Measurements from ENCODE around the gene ZNF710.

DNA sequence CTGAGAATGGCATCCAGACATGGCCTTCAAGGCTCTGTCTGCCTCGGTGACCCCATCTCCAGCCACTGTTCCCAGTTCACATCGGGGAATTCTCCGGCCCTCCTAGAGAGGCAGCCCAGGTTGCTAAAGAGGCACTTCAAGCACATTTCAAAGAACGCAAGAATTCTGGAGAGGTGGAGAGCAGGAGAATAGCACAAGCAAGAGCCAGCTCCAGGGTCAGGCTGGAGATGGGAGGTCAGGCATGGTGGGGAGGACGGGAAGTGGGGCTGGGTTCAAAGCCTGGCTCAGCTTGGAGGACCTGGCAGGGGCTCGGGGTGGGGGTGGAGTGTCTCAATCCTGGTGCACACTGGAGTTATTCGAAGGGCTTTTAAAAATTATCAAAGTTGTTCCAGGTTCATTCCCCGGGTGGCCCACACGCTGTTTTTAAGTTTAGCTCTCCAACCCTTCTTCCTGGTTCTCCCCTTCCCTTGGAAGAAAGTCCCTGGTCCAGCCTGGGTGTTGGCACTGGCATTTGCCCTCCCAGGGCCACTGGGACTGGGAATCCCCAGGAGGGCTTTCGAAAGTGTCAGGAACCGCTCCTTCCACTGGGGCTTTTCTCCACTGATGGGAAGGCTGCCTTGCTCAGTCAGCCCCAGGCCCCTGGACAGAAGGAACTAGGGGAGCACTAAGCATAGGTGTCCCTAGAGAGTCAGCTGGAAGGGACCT, 35.8 kb downstream of the ZNF710 start:
- TF ChIP-seq, protein P1, sequence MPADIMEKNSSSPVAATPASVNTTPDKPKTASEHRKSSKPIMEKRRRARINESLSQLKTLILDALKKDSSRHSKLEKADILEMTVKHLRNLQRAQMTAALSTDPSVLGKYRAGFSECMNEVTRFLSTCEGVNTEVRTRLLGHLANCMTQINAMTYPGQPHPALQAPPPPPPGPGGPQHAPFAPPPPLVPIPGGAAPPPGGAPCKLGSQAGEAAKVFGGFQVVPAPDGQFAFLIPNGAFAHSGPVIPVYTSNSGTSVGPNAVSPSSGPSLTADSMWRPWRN (IDR thresholded peaks at IDR 0.05; ENCODE audit: low read depth) = no peak
- TF ChIP-seq YY1 (IDR thresholded peaks at IDR 0.05; ENCODE audit: borderline replicate concordance in 1 of 3, control insufficient read depth in 1 of 3, extremely low read depth in 1 of 3, insufficient read depth in 3 of 3, insufficient read length in 1 of 3, insufficient replicate concordance in 2 of 3, low read depth in 1 of 3, low read length in 2 of 3) = no peak
- TF ChIP-seq, protein P2, sequence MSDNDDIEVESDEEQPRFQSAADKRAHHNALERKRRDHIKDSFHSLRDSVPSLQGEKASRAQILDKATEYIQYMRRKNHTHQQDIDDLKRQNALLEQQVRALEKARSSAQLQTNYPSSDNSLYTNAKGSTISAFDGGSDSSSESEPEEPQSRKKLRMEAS (CRISPR knock-in tag; IDR thresholded peaks at IDR 0.05) = no peak
- TF ChIP-seq ZNF174 (CRISPR knock-in tag; IDR thresholded peaks at IDR 0.05) = no peak
- TF ChIP-seq, protein P3, sequence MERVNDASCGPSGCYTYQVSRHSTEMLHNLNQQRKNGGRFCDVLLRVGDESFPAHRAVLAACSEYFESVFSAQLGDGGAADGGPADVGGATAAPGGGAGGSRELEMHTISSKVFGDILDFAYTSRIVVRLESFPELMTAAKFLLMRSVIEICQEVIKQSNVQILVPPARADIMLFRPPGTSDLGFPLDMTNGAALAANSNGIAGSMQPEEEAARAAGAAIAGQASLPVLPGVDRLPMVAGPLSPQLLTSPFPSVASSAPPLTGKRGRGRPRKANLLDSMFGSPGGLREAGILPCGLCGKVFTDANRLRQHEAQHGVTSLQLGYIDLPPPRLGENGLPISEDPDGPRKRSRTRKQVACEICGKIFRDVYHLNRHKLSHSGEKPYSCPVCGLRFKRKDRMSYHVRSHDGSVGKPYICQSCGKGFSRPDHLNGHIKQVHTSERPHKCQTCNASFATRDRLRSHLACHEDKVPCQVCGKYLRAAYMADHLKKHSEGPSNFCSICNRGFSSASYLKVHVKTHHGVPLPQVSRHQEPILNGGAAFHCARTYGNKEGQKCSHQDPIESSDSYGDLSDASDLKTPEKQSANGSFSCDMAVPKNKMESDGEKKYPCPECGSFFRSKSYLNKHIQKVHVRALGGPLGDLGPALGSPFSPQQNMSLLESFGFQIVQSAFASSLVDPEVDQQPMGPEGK (CRISPR knock-in tag; IDR thresholded peaks at IDR 0.05; ENCODE audit: borderline replicate concordance) = no peak
- TF ChIP-seq, protein P4, sequence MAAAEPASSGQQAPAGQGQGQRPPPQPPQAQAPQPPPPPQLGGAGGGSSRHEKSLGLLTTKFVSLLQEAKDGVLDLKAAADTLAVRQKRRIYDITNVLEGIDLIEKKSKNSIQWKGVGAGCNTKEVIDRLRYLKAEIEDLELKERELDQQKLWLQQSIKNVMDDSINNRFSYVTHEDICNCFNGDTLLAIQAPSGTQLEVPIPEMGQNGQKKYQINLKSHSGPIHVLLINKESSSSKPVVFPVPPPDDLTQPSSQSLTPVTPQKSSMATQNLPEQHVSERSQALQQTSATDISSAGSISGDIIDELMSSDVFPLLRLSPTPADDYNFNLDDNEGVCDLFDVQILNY (CRISPR knock-in tag; IDR thresholded peaks at IDR 0.05) = no peak
- TF ChIP-seq, protein P5, sequence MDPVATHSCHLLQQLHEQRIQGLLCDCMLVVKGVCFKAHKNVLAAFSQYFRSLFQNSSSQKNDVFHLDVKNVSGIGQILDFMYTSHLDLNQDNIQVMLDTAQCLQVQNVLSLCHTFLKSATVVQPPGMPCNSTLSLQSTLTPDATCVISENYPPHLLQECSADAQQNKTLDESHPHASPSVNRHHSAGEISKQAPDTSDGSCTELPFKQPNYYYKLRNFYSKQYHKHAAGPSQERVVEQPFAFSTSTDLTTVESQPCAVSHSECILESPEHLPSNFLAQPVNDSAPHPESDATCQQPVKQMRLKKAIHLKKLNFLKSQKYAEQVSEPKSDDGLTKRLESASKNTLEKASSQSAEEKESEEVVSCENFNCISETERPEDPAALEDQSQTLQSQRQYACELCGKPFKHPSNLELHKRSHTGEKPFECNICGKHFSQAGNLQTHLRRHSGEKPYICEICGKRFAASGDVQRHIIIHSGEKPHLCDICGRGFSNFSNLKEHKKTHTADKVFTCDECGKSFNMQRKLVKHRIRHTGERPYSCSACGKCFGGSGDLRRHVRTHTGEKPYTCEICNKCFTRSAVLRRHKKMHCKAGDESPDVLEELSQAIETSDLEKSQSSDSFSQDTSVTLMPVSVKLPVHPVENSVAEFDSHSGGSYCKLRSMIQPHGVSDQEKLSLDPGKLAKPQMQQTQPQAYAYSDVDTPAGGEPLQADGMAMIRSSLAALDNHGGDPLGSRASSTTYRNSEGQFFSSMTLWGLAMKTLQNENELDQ (CRISPR knock-in tag; IDR thresholded peaks at IDR 0.05; ENCODE audit: borderline replicate concordance) = no peak
- TF ChIP-seq PHF20 (IDR thresholded peaks at IDR 0.05; ENCODE audit: partially characterized antibody) = no peak
- TF ChIP-seq, protein P6, sequence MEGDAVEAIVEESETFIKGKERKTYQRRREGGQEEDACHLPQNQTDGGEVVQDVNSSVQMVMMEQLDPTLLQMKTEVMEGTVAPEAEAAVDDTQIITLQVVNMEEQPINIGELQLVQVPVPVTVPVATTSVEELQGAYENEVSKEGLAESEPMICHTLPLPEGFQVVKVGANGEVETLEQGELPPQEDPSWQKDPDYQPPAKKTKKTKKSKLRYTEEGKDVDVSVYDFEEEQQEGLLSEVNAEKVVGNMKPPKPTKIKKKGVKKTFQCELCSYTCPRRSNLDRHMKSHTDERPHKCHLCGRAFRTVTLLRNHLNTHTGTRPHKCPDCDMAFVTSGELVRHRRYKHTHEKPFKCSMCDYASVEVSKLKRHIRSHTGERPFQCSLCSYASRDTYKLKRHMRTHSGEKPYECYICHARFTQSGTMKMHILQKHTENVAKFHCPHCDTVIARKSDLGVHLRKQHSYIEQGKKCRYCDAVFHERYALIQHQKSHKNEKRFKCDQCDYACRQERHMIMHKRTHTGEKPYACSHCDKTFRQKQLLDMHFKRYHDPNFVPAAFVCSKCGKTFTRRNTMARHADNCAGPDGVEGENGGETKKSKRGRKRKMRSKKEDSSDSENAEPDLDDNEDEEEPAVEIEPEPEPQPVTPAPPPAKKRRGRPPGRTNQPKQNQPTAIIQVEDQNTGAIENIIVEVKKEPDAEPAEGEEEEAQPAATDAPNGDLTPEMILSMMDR (IDR thresholded peaks at IDR 0.05 in 2 of 3, conservative IDR thresholded peaks at IDR 0.05 in 1 of 3; ENCODE audit: insufficient read depth in 2 of 3, low read depth in 1 of 3, low read length in 3 of 3) = no peak
- TF ChIP-seq, protein P7, sequence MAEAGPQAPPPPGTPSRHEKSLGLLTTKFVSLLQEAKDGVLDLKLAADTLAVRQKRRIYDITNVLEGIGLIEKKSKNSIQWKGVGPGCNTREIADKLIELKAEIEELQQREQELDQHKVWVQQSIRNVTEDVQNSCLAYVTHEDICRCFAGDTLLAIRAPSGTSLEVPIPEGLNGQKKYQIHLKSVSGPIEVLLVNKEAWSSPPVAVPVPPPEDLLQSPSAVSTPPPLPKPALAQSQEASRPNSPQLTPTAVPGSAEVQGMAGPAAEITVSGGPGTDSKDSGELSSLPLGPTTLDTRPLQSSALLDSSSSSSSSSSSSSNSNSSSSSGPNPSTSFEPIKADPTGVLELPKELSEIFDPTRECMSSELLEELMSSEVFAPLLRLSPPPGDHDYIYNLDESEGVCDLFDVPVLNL (CRISPR knock-in tag; IDR thresholded peaks at IDR 0.05; ENCODE audit: low read depth) = no peak
- TF ChIP-seq, protein P8, sequence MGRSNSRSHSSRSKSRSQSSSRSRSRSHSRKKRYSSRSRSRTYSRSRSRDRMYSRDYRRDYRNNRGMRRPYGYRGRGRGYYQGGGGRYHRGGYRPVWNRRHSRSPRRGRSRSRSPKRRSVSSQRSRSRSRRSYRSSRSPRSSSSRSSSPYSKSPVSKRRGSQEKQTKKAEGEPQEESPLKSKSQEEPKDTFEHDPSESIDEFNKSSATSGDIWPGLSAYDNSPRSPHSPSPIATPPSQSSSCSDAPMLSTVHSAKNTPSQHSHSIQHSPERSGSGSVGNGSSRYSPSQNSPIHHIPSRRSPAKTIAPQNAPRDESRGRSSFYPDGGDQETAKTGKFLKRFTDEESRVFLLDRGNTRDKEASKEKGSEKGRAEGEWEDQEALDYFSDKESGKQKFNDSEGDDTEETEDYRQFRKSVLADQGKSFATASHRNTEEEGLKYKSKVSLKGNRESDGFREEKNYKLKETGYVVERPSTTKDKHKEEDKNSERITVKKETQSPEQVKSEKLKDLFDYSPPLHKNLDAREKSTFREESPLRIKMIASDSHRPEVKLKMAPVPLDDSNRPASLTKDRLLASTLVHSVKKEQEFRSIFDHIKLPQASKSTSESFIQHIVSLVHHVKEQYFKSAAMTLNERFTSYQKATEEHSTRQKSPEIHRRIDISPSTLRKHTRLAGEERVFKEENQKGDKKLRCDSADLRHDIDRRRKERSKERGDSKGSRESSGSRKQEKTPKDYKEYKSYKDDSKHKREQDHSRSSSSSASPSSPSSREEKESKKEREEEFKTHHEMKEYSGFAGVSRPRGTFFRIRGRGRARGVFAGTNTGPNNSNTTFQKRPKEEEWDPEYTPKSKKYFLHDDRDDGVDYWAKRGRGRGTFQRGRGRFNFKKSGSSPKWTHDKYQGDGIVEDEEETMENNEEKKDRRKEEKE (IDR thresholded peaks at IDR 0.05; ENCODE audit: borderline replicate concordance in 1 of 2, control insufficient read depth in 1 of 2, low read depth in 2 of 2, low read length in 1 of 2) = no peak

Data from K562 (cell line).